Left ventricle myocardium inferior (tissue), 1 donor: ENCODE measurements around the gene FYB1. TPM values are rescaled to one million over a fixed set of nuclear protein-coding genes. Genes with fewer than 3 reads are reported as not detected.

Experiments
- DNase-seq: peaks from one replicate; pipeline ENCODE4 v3.0.0-alpha.2; 2020
- H3K27ac ChIP-seq: fragments of 200-600 bp; replicated peaks from 2 replicates; pipeline ENCODE4 v1.8.0; 2021
- H3K27me3 ChIP-seq: fragments of 200-600 bp; 2 replicates; pipeline ENCODE4 v1.8.0; 2021; ENCODE audit warnings: low read depth
- H3K36me3 ChIP-seq: fragments of 200-600 bp; 2 replicates; pipeline ENCODE4 v1.8.0; 2021
- H3K4me1 ChIP-seq: fragments of 200-600 bp; 2 replicates; pipeline ENCODE4 v1.8.0; 2021
- H3K4me3 ChIP-seq: fragments of 200-600 bp; 2 replicates; pipeline ENCODE4 v1.8.0; 2021; ENCODE audit warnings: mild to moderate bottlenecking, moderate library complexity
- H3K9me3 ChIP-seq: fragments of 200-600 bp; replicated peaks from 2 replicates; pipeline ENCODE4 v1.8.0; 2021
- intact Hi-C: fragments of 100-400 bp; cut with micrococcal nuclease; formaldehyde crosslinking; loops from one replicate; pipeline ENCODE4 v1.11.0; 2022
- total RNA-seq: library from RNA; stranded (reverse); fragmentation: NEBNext Ultra II Directional; extraction: Animal tissue kit (Norgen Biotek cat#: 25700); gene quantifications from one replicate; pipeline ENCODE4 v1.2.1, GENCODE V29; 2021
- TF ChIP-seq, protein P1 (sequence below): fragments of 200-600 bp; IDR thresholded peaks from 2 replicates; pipeline ENCODE4 v1.8.0; 2021; ENCODE audit warnings: antibody characterized with exemption, mild to moderate bottlenecking, borderline replicate concordance
- donor health status: DM: no; HTN: yes; CAD: no; lungs with severe emphysema.

FYB1 gene
- total RNA-seq, 1 donor from 2014 or later, result 4.9 TPM

DNA sequence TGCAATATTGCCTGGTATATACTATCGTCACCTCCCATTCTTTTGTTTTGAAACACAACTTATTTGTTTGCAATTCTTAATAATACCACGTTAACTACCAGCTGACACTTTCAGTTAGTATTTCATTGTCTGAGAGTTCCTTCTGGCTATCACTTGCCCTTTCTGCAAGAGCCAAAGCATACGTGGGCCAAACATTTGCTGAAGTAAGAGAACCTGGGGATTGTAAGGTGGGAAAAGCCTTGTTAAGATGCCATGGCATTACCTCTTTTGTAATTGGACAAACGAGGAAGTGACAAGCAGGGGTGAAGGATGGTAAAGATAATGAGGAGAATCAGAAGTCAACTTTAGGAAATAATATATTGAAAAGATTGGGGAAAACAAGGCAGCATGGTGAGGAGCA, 47.7 kb downstream of the FYB1 start:
- DNase-seq, result no peak
- TF ChIP-seq, protein P1, sequence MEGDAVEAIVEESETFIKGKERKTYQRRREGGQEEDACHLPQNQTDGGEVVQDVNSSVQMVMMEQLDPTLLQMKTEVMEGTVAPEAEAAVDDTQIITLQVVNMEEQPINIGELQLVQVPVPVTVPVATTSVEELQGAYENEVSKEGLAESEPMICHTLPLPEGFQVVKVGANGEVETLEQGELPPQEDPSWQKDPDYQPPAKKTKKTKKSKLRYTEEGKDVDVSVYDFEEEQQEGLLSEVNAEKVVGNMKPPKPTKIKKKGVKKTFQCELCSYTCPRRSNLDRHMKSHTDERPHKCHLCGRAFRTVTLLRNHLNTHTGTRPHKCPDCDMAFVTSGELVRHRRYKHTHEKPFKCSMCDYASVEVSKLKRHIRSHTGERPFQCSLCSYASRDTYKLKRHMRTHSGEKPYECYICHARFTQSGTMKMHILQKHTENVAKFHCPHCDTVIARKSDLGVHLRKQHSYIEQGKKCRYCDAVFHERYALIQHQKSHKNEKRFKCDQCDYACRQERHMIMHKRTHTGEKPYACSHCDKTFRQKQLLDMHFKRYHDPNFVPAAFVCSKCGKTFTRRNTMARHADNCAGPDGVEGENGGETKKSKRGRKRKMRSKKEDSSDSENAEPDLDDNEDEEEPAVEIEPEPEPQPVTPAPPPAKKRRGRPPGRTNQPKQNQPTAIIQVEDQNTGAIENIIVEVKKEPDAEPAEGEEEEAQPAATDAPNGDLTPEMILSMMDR, result no peak
- Histone ChIP-seq H3K36me3 (no peaks in the 10 kb centered on the region), H3K27me3 (no peaks in the 10 kb centered on the region), H3K9me3 (peaks cover 15% of the 10 kb centered on the region), H3K27ac (no peak overlapping the region), H3K4me1 (no peaks in the 10 kb centered on the region), H3K4me3 (no peak overlapping the region)
- intact Hi-C loops, result no loop called here

DNA sequence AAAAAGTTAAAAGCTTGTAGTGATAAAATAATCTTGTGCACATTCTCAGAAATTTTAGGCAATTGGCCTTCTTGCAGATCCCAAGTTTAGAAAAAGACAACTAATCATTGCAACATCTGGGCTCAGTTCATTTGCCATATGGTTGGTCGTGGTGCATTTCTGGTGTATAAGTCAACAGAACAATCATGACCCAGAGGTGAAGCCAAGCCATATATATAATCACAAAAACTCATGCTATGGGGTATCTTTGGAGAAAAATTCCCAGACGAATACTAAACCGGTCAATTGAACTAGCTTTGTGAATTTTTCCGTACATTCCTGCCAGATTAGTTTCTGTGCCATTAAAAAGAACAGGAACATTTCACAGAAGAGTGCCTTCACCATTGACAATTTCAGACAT, 50.3 kb downstream of the FYB1 start:
- no peak for DNase-seq
- Histone ChIP-seq H3K27ac (no peak overlapping the region), H3K27me3 (no peaks in the 10 kb centered on the region), H3K4me3 (no peak overlapping the region), H3K4me1 (no peaks in the 10 kb centered on the region), H3K36me3 (no peaks in the 10 kb centered on the region), H3K9me3 (peaks cover 15% of the 10 kb centered on the region)
- TF ChIP-seq, protein P1, result no peak
- intact Hi-C loops, result no loop called here

DNA sequence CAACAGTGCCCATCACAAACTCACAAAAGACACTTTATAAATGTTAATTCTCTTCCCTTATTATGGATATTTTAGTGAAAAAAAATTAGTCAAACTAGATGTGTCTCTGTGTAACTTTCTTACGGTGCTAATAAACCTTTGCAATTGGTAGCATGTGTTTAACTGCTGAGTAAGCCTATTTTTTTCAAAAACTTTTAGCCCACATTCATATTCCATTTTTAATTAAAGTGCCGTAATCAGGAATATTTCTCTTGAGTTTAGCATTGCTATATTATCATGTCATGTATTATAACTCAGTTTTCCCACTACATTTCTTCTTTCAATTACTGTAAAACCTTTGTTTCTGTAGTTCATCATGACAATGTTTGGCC, 51.4 kb downstream of the FYB1 start:
- Histone ChIP-seq H3K27ac (no peak overlapping the region), H3K36me3 (no peaks in the 10 kb centered on the region)

DNA sequence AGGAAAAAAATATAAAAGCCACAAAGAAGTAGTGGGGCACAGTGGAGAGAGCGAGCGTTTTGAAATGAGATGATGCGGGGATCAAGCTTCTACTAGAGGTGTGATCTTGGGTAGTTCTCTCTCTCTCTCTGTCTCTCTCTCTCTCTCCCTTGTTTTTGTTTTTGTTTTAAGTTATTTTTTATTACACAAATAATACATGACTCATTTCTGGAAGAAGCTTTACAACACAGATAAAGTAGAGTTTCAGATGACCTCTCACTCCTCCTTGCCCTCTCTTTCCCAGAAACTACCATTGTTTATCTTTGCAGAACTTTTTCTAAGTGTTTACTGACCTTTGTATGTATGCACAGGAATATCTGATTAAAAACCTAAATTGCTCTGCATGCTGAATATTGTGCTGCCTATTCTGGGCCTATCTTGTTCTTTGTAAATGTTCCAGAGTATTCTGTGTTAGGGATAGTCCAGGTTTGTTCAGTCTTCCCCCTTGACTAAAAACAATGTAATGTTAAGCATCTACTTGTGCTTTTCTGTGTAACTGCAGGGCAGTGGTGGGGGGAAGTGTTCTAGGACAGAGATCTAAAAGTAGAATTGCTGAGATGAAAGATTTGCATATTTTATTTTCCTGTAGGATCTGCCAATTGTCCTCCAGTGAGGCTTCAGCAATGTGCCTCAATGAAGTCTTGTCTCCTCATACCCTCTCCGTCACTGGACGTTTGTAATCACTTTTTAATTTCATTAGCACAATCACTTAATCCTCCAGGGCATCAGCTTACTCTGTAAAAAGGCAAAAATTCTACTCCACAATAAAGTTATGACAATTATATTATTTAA, 52.0 kb downstream of the FYB1 start:
- no peaks in the 10 kb centered on the region for H3K27me3 ChIP-seq
- intact Hi-C loops, result no loop called here
- no peak overlapping the region for H3K27ac ChIP-seq
- H3K4me3 ChIP-seq, result no peak overlapping the region
- no peaks in the 10 kb centered on the region for H3K4me1 ChIP-seq
- no peaks in the 10 kb centered on the region for H3K36me3 ChIP-seq
- no peaks in the 10 kb centered on the region for H3K9me3 ChIP-seq
- TF ChIP-seq, protein P1, result no peak
- DNase-seq, result no peak

More for the DNA sequence above, 51.4 kb downstream of the FYB1 start:
- H3K27me3 ChIP-seq, result no peaks in the 10 kb centered on the region
- peaks cover 5% of the 10 kb centered on the region for H3K9me3 ChIP-seq
- TF ChIP-seq, protein P1, result no peak
- no peak for DNase-seq
- H3K4me1 ChIP-seq, result no peaks in the 10 kb centered on the region
- intact Hi-C loops, result no loop called here
- no peak overlapping the region for H3K4me3 ChIP-seq

DNA sequence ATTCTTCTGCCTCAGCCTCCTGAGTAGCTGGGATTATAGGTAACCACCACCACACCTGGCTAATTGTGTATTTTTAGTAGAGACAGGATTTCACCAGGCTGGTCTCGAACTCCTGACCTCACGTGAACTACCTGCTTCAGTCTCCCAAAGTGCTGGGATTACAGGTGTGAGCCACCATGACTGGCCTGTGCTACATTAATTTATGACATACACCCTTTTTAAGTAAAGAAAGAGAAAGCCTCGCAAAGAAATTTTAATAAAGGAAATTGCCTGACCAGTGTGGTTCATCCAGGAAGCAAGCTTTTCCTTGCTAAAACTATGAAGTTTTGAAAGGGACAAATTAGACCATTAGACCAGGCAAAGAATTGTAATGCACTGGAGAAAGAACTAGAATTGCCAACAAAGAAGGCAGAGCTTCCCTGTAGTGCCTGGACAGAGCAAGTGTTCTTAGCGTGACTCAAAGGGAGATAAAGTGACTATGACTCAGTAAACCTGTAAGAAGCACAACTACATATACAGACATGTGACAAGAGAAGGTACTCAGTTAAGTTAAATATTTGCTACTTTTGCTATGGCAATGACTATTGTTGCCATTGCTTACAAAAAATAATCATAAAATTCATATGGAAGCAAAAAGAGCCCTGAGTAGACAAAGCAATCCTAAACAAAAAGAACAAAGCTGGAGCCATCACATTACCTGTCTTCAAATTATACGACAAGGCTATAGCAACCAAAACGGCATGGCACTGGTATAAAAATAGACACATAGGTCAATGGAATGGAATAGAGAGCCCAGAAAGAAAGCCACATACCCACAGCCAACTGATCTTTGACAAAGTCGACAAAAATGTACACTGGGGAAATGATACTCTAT, 54.6 kb downstream of the FYB1 start:
- no peak overlapping the region for H3K4me3 ChIP-seq
- H3K36me3 ChIP-seq, result no peaks in the 10 kb centered on the region
- DNase-seq, result no peak
- peaks cover 8% of the 10 kb centered on the region for H3K4me1 ChIP-seq
- H3K27me3 ChIP-seq, result no peaks in the 10 kb centered on the region
- intact Hi-C loops, result no loop called here
- no peaks in the 10 kb centered on the region for H3K9me3 ChIP-seq
- TF ChIP-seq, protein P1, result no peak
- no peak overlapping the region for H3K27ac ChIP-seq
